Measurements from ENCODE around the gene ERGIC1.

DNA sequence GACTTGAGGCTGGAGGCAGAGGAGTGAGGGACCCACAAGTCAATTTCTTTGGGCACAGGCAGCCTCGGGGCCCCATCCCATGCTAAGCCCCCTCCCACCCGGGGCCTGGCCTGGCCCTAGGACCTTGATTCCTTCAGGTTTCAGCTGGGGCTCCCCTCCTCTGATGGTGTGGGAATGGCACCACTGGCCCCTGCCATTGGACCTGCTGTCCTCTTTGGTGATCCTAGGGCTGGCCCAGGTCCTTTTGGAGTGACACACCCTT, 10.5 kb downstream of the ERGIC1 start:
- TF ChIP-seq, protein P1, sequence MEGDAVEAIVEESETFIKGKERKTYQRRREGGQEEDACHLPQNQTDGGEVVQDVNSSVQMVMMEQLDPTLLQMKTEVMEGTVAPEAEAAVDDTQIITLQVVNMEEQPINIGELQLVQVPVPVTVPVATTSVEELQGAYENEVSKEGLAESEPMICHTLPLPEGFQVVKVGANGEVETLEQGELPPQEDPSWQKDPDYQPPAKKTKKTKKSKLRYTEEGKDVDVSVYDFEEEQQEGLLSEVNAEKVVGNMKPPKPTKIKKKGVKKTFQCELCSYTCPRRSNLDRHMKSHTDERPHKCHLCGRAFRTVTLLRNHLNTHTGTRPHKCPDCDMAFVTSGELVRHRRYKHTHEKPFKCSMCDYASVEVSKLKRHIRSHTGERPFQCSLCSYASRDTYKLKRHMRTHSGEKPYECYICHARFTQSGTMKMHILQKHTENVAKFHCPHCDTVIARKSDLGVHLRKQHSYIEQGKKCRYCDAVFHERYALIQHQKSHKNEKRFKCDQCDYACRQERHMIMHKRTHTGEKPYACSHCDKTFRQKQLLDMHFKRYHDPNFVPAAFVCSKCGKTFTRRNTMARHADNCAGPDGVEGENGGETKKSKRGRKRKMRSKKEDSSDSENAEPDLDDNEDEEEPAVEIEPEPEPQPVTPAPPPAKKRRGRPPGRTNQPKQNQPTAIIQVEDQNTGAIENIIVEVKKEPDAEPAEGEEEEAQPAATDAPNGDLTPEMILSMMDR (IDR thresholded peaks at IDR 0.05; ENCODE audit: low read length): no peak
- TF ChIP-seq EZH2 (optimal IDR thresholded peaks at IDR 0.05; ENCODE audit: low read depth, low read length): no peak
